Left ventricle myocardium inferior (tissue), 1 donor: ENCODE data around the gene SH3TC2. TPM values are rescaled to one million over a fixed set of nuclear protein-coding genes. Genes with fewer than 3 reads are reported as not detected.
A peak's percentile ranks its signal among the peaks of the same experiment; 100 is the strongest.

Experiments
- DNase-seq: peaks from one replicate; pipeline ENCODE4 v3.0.0-alpha.2; 2020
- H3K27ac ChIP-seq: fragments of 200-600 bp; replicated peaks from 2 replicates; pipeline ENCODE4 v1.8.0; 2021
- H3K27me3 ChIP-seq: fragments of 200-600 bp; 2 replicates; pipeline ENCODE4 v1.8.0; 2021; ENCODE audit warnings: low read depth
- H3K36me3 ChIP-seq: fragments of 200-600 bp; 2 replicates; pipeline ENCODE4 v1.8.0; 2021
- H3K4me1 ChIP-seq: fragments of 200-600 bp; 2 replicates; pipeline ENCODE4 v1.8.0; 2021
- H3K4me3 ChIP-seq: fragments of 200-600 bp; 2 replicates; pipeline ENCODE4 v1.8.0; 2021; ENCODE audit warnings: mild to moderate bottlenecking, moderate library complexity
- H3K9me3 ChIP-seq: fragments of 200-600 bp; replicated peaks from 2 replicates; pipeline ENCODE4 v1.8.0; 2021
- CTCF ChIP-seq: fragments of 200-600 bp; IDR thresholded peaks from 2 replicates; pipeline ENCODE4 v1.8.0; 2021; ENCODE audit warnings: antibody characterized with exemption, mild to moderate bottlenecking, borderline replicate concordance
- intact Hi-C: fragments of 100-400 bp; cut with micrococcal nuclease; formaldehyde crosslinking; loops from one replicate; pipeline ENCODE4 v1.11.0; 2022
- total RNA-seq: library from RNA; stranded (reverse); fragmentation: NEBNext Ultra II Directional; extraction: Animal tissue kit (Norgen Biotek cat#: 25700); gene quantifications from one replicate; pipeline ENCODE4 v1.2.1, GENCODE V29; 2021
- donor health status: DM: no; HTN: yes; CAD: no; lungs with severe emphysema.

Gene SH3TC2
- total RNA-seq, 1 donor from 2014 or later: 9.4 TPM

DNA sequence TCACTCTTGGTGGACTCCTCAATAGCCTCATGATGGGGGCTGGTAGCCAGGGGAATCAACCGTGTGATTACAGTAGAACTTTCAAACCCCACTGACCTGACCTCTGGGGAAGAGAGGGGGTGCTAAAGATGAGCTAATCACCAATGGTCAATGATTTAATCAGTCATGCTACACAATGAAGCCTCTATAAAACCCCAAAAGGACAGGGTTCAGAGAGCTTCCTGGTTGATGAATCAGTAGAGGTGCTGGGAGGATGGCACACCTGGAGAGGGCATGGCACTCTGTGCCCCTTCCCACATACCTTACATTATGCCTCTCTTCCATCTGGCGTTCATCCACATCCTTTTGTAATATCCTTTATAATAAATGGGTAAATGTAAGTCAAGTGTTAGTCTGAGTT lies 8.9 kb upstream of the SH3TC2 start:
- no peaks in the 10 kb centered on the region for H3K9me3 ChIP-seq
- H3K27me3 ChIP-seq: no peaks in the 10 kb centered on the region
- intact Hi-C loops: no loop called here
- peaks cover 43% of the 10 kb centered on the region for H3K4me1 ChIP-seq
- H3K4me3 ChIP-seq: no peak overlapping the region
- TF ChIP-seq CTCF: no peak
- DNase-seq: no peak
- H3K27ac ChIP-seq: peak overlapping the region; percentile 10
- no peaks in the 10 kb centered on the region for H3K36me3 ChIP-seq

DNA sequence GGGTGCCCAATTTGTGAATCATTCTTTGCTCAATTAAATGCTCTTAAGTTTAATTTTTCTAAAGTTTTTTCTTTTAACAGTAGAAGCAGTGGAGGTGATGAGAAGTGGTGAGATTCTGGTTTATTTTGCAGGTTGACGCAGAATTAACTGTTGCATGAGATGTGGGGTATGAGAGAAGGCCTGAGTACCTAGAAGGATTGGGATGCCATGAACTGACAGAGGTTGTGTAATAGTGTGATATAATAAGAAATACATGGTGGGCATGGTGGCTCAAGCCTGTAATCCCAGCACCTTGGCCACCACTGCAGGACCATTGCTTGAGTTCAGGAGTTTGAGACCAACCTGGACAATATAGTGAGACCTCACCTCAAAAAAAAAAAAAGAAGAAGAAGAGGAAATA lies 8.4 kb upstream of the SH3TC2 start:
- H3K4me3 ChIP-seq: no peak overlapping the region
- intact Hi-C loops: no loop called here
- no peaks in the 10 kb centered on the region for H3K36me3 ChIP-seq

DNA sequence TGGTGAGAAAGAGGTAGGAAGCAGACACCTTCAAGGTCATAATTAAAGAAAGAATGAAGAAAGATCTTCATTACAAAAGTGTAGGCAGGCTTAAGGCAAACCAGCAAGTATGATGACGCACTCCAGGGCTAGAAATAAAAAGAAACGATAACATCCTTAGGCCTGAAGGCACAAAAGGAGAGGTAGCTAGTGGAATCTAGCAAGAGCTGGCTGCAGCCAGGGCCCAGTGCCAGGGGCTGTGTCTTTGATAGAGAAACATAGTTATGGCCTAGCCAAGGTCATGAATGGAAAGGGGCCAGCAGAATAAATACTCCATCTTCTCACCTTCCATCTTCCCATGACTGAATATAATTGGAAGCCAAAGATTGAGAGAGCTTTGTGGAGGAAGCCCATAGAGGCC lies 6.8 kb upstream of the SH3TC2 start:
- intact Hi-C loops: no loop called here

More for the DNA sequence above, 8.4 kb upstream of the SH3TC2 start:
- TF ChIP-seq CTCF: no peak
- DNase-seq: no peak
- H3K27ac ChIP-seq: no peak overlapping the region
- peaks cover 43% of the 10 kb centered on the region for H3K4me1 ChIP-seq
- H3K9me3 ChIP-seq: no peaks in the 10 kb centered on the region
- no peaks in the 10 kb centered on the region for H3K27me3 ChIP-seq

DNA sequence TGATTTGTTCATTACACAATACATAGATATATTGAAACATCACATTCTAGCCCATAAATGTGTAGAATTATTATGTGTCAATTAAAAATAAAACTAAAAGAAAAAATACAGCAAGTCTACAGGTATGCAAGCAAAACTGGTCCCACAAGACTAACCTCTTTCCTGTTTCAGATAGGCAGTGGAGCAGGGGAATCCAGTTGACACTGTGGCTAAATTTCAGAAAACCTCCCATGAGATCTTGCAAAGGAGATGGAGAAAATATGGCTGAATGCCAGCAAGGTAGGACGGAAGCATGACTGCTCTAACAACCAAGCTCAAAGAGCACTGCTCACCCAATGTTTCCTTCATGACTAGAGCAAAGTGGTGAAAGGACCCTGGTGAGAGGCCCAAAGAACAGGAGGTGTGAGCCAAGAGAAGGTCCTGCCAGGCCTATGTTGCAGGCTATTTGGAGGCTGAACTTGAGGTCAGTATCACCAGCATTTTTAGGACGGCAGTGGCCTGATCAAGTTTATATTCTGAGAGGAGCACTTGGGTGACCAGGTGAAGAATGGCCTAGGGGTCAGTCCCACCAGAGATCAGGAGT lies 1.1 kb upstream of the SH3TC2 start:
- Histone ChIP-seq H3K27me3 (no peaks in the 10 kb centered on the region), H3K9me3 (no peaks in the 10 kb centered on the region), H3K4me3 (no peak overlapping the region), H3K4me1 (peaks cover 64% of the 10 kb centered on the region), H3K27ac (peak overlapping the region; percentile 93), H3K36me3 (no peaks in the 10 kb centered on the region)
- DNase-seq: peak; percentile 32
- intact Hi-C loops: no loop called here
- no peak for TF ChIP-seq CTCF

More for the DNA sequence above, 6.8 kb upstream of the SH3TC2 start:
- Histone ChIP-seq H3K36me3 (no peaks in the 10 kb centered on the region), H3K4me1 (peaks cover 56% of the 10 kb centered on the region), H3K9me3 (no peaks in the 10 kb centered on the region), H3K27ac (peak overlapping the region; percentile 49), H3K27me3 (no peaks in the 10 kb centered on the region), H3K4me3 (no peak overlapping the region)
- peak; percentile 51 for DNase-seq
- no peak for TF ChIP-seq CTCF

GRCh38 chr5:149062371-149063016 lies 368 bp downstream of the SH3TC2 start:
- H3K27me3 ChIP-seq: no peaks in the 10 kb centered on the region
- TF ChIP-seq CTCF: peak; percentile 12
- H3K36me3 ChIP-seq: no peaks in the 10 kb centered on the region
- peak overlapping the region; percentile 40 for H3K4me3 ChIP-seq
- no peak for DNase-seq
- H3K4me1 ChIP-seq: peaks cover 64% of the 10 kb centered on the region
- peaks cover 12% of the 10 kb centered on the region for H3K9me3 ChIP-seq
- intact Hi-C loops: no loop called here
- peak overlapping the region; percentile 93 for H3K27ac ChIP-seq
